Hematopoietic multipotent progenitor cell treated with erythropoietin and hydrocortisone succinate and interleukin-3 and kit ligand, for 6 days (in vitro differentiated cells): ENCODE results near the gene PSMB3.
"Not testable (repeated sequence)": the region's sequence is repeated elsewhere in the genome, so short reads cannot be mapped to it uniquely, and the experiment has no call there.

Experiments
- DNase-seq: peaks from one replicate; pipeline ENCODE4 v3.0.0-alpha.2; 2015

Gene PSMB3

DNA sequence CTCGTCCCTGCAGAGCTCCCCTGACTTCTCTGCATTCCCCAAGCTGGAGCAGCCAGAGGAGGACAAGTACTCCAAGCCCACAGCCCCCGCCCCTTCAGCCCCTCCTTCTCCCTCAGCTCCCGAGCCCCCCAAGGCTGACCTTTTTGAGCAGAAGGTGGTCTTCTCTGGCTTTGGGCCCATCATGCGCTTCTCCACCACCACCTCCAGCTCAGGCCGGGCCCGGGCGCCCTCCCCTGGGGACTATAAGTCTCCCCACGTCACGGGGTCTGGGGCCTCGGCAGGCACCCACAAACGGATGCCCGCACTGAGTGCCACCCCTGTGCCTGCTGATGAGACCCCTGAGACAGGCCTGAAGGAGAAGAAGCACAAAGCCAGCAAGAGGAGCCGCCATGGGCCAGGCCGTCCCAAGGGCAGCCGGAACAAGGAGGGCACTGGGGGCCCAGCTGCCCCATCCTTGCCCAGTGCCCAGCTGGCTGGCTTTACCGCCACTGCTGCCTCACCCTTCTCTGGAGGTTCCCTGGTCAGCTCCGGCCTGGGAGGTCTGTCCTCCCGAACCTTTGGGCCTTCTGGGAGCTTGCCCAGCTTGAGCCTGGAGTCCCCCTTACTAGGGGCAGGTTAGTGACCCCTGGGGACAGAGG, 36.1 kb upstream of the PSMB3 start:
- DNase-seq: no peak

DNA sequence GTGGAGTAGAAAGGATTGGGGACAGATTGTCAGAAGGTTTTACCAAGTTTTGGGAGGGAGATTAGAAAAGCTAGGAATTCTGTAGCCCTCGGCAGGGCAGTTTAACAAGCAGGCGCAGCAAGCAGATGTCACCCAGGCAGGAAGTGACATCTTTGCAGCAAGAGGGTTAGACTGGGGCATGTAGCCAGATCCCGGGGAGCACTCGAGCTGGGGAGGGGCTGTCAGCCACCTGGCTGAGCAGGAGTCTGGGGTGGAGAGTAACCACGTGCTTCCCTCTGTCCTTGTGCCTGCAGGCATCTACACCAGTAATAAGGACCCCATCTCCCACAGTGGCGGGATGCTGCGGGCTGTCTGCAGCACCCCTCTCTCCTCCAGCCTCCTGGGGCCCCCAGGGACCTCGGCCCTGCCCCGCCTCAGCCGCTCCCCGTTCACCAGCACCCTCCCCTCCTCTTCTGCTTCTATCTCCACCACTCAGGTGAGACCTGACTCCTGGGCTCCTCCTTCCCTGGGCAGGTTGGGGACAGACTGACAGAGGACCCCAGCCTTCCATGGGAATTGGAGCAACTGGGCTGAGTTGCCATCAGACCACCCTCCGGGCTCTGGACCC, 35.3 kb upstream of the PSMB3 start:
- DNase-seq: no peak

- no peak for DNase-seq
Observed at GRCh38 chr17:38719289-38719942, 33.1 kb upstream of the PSMB3 start.

DNA sequence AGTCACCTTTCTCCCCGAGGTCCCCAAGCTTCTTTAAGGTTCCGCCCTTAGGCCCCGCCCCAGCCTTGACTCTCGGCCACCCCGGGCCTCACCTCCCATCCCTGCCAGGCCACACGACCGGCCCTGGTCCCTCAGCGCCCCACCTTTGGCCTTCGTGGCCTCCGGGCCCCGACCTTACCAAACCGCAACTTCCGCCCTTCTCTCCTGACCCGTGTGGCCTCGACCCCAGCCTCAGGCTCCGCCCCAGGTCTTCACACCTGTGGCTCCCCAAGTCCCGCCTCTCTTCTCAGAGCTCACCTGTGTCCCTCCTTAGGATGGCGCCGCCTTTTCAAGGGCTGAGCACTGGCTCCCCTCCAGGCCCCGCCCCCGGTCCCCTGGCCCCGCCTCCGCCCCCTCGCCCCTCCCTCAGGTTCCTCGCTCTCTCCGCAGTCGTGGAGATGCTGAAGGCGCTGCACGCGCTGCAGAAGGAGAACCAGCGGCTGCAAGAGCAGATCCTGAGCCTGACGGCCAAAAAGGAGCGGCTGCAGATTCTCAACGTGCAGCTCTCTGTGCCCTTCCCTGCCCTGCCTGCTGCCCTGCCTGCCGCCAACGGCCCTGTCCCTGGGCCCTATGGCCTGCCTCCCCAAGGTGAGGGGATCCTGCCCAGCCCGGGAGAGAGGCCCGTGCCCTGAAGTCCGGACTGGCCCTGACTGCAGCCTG, 32.4 kb upstream of the PSMB3 start:
- no peak for DNase-seq

DNA sequence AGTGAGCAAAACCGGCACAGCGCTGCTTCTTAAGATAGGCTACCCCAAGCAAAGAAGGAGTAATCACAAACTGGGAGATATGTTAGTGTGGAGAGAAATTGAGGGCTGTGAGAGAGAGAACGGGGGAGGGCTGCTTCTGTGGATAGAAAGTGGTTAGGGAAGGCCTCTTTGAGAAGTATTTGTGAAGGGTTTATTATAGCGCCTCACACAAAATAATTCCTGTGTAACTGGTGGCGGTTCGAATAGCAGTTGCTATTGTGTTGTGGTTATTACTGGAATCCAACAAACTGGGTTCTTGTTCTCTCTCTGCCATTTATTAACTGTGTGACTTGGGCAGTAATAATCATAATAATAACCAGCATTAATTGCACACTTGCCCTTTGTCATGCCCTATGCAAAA, 31.6 kb upstream of the PSMB3 start:
- DNase-seq: no peak

GRCh38 chr17:38721802-38722201, 30.7 kb upstream of the PSMB3 start:
- no peak for DNase-seq

DNA sequence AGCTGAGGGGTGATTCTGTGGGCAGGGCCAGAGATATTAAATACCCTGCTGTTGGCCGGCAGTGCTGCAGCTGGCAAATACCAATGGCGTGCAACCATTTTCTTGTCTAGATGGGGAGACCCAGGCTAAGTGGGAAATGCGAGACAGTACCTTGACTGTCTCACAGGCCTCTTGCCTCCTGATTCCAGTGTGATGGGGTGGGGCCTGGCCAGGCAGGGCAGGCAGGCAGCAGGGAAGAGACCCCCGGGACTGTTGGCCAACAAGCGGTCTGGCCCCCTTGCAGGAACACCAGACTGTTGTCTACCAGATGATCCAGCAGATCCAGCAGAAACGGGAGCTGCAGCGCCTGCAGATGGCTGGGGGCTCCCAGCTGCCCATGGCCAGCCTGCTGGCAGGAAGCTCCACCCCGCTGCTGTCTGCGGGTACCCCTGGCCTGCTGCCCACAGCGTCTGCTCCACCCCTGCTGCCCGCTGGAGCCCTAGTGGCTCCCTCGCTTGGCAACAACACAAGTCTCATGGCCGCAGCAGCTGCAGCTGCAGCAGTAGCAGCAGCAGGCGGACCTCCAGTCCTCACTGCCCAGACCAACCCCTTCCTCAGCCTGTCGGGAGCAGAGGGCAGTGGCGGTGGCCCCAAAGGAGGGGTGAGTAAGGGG, 28.1 kb upstream of the PSMB3 start:
- DNase-seq: peak; percentile 79

- no peak for DNase-seq
Observed at GRCh38 chr17:38725066-38725465, 27.5 kb upstream of the PSMB3 start.

DNA sequence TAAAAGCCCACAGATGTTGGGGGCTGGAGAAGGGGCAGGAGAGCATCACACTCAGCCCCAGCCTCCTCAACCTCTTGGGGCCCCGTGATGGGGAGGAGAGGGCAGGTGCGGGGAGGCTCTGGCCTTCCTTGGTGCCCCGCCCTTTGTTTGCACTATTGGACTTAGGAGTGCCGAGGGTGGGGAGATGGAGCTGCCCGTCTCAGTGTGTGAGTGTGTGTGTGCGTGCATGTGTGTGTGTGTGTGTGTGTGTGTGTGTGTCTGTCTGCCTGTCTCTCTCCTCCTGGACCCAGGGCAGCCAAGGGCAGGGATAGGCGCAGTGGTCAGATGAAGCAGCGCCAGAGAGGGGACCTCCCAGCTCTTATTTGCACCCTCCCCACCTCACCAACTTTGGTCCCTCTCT, 26.4 kb upstream of the PSMB3 start:
- DNase-seq: not testable (repeated sequence)

DNA sequence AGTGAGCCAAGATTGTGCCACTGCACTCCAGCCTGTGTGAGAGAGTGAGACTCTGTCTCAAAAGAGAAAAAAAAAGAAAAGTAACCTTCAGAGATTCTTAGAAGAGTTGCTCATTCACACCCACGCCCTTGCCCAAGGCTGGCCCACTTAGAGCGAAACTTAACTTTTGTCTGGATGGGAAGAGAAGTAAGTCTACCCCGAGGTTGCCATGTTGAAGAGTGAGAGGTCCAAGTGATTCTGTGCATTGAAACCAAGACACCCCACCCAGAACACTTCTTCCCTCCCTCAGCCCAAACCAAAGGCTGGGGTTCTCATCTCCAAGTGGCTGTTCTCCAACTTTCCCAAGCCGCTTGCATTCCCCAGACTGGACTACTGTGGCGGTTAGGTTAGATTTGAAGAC, 24.8 kb upstream of the PSMB3 start:
- DNase-seq: no peak

DNA sequence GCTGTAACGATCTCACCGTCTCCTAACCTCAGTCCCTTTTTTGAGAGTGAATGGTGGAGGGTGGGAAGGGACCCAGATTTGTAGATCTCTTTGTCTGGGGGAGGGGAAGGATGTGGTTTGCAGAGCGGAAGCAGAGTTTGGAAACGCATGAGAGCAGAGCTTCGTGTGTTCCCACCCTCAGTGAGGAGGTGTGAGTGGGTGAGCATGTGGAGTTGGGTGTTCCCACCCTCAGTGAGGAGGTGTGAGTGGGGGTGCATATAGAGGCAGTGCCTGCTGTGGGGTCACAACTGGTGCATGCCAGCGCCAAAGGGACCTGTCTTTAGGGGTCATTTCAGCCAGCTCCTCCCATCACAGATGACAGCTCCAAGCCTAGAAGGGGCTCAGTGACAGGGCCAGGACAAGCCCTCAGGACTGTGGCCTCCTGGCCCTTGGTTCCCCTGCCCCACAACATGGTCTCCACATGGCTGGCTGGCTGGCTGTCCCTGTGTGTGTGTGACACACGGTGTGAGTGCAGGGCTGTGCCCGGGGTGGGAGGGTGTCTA, 24.2 kb upstream of the PSMB3 start:
- DNase-seq: peak; percentile 55

- no peak for DNase-seq
Observed at GRCh38 chr17:38729368-38729885, 23.1 kb upstream of the PSMB3 start.

DNA sequence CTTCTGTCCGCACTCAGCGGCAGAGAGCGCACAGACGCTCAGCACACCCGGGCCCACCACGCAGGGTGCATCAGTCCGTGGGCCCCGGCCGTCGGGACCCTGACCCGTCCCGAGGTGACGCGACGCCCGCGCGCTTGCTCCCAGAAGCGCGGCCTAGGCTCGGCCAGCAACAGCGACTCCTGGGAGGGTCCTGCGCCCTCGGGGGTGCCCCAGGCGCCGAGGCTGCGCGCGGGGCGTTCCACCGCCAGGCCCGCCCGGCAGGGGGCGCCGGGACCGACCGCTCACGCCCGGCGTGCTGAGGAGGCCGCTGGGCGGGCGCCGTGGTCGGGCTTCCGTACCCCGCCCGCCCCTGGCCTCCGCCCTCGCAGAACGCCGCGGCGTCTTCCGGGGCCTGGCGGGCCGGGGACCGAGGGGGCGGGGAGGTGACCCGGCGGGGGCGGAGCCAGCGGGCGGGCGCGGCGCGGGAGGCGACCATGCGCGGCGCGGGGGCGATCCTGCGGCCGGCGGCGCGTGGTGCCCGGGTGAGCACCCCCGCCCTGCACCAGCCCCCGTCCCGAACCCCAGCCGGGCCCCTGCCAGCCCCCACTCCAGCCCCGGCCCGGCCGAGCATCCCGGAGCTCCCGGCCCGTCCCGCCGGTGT, 22.5 kb upstream of the PSMB3 start, which contains the start of gene CISD3:
CISD3 (plus strand) TSS at position 456 of the 640 bp plus-strand sequence; CDS start at position 474, 18 bp downstream.
- DNase-seq: peak; percentile 94

GRCh38 chr17:38730526-38731379, 21.8 kb upstream of the PSMB3 start:
- peak; percentile 75 for DNase-seq

GRCh38 chr17:38731526-38732294, 20.8 kb upstream of the PSMB3 start:
- DNase-seq: no peak

DNA sequence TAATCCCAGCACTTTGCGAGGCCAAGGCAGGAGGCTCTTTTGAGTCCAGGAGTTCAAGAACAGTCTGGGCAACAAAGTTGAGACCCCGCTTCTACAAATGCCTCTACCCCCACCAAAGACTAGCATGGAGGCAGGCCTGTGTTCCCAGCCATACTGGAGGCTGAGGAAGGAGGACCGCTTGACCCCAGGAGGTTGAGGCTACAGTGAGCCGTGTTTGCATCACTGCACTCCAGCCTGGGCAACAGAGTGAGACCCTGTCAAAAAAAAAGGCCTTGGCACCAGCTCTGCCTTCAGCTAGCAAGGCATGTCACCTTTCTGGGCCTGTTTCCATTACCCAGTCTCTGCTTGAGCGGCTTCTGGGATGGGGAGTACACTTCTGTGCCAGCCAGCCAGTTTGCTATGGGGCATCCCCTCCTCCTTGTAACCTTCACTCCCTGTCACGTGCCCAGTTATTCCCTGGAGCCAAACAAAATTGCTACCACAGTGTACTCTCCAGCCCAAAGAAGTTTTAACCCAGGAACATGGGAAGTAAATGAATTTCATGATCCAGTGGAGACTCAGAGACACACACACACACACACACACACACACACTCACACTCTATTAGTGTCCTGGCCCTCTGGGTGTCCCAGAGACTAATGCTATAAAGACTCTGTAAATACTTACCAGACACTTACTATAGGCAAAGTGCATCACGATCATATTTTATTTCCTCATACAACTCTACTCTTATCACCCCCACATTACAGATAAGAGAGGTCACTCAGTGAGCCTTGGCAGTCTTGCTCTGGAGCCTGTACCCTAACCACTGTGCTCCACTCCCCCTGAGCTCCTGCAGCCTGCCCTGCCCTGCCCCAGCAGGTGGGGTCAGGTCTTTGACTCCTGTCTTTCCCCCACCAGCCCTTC, 19.9 kb upstream of the PSMB3 start:
- peak; percentile 58 for DNase-seq

- DNase-seq: no peak
Observed at GRCh38 chr17:38733282-38733981, 19.1 kb upstream of the PSMB3 start.
